DOHH2 (cell line): ENCODE data around the gene KBTBD3.

ENCODE experiments used
- CTCF ChIP-seq: fragments of 200-600 bp; sonication (generic); IDR thresholded peaks from one replicate; pipeline ENCODE4 v1.5.1; 2014; ENCODE audit warnings: antibody characterized with exemption, mild to moderate bottlenecking, low read depth, low read length; ENCODE audit not compliant: poor library complexity, severe bottlenecking
- EZH2phosphoT487 ChIP-seq: fragments of 200-600 bp; sonication (generic); IDR thresholded peaks from 2 replicates; pipeline ENCODE4 v1.6.1; 2017; ENCODE audit warnings: borderline replicate concordance, mild to moderate bottlenecking, antibody characterized with exemption, low read length, moderate library complexity, mixed read lengths

GRCh38 chr11:106076171-106076918 lies 802 bp downstream of the KBTBD3 start:
- no peak for TF ChIP-seq CTCF
- TF ChIP-seq EZH2phosphoT487: no peak
